GM13977 (cell line): ENCODE results near the gene GADD45B.

Experiments used
- DNase-seq: peaks from one replicate; pipeline ENCODE4 v3.0.0; 2012; ENCODE audit warnings: low spot score
- in situ Hi-C: fragments of 300-500 bp; cut with MboI; formaldehyde crosslinking; loops from one replicate; pipeline ENCODE4 v1.12.0; 2022; ENCODE audit warnings: low sequenced_read_pairs, low pct_unique_long_range_greater_than_20kb, mixed read lengths, inconsistent platforms; ENCODE audit not compliant: unreplicated experiment
- TF ChIP-seq, protein P1 (sequence below): IDR thresholded peaks from 2 replicates; pipeline ENCODE4 v1.5.1; 2012; ENCODE audit warnings: mild to moderate bottlenecking, control low read depth; ENCODE audit not compliant: insufficient read depth; ENCODE audit errors: extremely low read depth, missing control alignments

The GADD45B gene

DNA sequence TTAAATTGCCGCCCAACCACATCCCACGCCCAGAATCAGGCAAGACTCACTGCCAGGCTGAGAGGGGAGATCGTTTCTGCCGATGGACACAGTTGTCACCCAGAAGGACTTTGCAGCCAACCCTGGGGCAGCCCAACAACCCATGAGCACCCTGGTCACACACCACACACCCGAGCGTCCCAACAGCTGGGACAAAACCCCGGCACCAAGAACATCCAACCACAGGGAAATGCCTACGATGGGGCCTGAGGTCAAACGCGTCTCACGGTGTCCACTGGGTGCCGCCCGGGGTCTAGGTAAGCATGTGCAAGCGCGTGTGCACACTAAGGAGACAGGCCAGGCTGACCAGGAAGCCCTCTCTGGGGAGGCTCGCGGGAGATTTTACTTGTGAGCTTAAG lies 32.1 kb upstream of the GADD45B start:
- TF ChIP-seq, protein P1, sequence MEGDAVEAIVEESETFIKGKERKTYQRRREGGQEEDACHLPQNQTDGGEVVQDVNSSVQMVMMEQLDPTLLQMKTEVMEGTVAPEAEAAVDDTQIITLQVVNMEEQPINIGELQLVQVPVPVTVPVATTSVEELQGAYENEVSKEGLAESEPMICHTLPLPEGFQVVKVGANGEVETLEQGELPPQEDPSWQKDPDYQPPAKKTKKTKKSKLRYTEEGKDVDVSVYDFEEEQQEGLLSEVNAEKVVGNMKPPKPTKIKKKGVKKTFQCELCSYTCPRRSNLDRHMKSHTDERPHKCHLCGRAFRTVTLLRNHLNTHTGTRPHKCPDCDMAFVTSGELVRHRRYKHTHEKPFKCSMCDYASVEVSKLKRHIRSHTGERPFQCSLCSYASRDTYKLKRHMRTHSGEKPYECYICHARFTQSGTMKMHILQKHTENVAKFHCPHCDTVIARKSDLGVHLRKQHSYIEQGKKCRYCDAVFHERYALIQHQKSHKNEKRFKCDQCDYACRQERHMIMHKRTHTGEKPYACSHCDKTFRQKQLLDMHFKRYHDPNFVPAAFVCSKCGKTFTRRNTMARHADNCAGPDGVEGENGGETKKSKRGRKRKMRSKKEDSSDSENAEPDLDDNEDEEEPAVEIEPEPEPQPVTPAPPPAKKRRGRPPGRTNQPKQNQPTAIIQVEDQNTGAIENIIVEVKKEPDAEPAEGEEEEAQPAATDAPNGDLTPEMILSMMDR, result no peak
- in situ Hi-C loops, result no loop called here

GRCh38 chr19:2444251-2445002 lies 31.5 kb upstream of the GADD45B start:
- TF ChIP-seq, protein P1, result no peak
- DNase-seq, result no peak
- in situ Hi-C loops, result no loop called here

More for the DNA sequence above, 32.1 kb upstream of the GADD45B start:
- no peak for DNase-seq

GRCh38 chr19:2446381-2446780 lies 29.5 kb upstream of the GADD45B start:
- TF ChIP-seq, protein P1, result no peak
- DNase-seq, result peak; percentile 77
- in situ Hi-C loops, result no loop called here

- in situ Hi-C loops, result no loop called here
- TF ChIP-seq, protein P1, result no peak
- DNase-seq, result no peak
These were observed 26.9 kb upstream of the GADD45B start for GRCh38 chr19:2449019-2449418.

- no peak for DNase-seq
- TF ChIP-seq, protein P1, result no peak
- in situ Hi-C loops, result no loop called here
These were observed 24.8 kb upstream of the GADD45B start for GRCh38 chr19:2451138-2451537.

DNA sequence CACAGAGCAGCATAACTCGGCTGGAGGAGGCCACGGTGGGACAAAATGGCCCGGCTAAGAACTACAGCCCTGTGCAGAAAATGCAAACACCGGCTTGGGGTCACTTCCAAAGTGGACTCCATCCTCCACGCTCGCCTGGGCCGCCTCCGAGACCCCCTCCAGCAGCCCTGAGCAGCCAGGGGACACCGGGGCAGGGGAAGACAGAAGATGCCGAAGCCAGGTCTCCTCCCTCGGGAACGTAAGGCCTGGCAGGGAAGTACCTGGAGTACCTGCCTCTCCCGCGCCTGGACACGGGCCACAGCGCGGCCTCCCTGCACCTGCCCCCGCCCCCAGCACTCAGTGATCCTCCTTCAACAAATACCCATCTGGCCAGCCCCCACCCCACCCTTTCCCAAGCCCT lies 24.2 kb upstream of the GADD45B start:
- no peak for DNase-seq
- TF ChIP-seq, protein P1, result no peak
- in situ Hi-C loops, result no loop called here
